Measurements from ENCODE around the gene CLSTN2. TPM values are rescaled to one million over a fixed set of nuclear protein-coding genes. Genes with fewer than 3 reads are reported as not detected.

CLSTN2 gene
- total RNA-seq, 1 donor from 2014 or later, result 16.0 TPM

GRCh38 chr3:140449413-140450256 is 514.6 kb downstream of the CLSTN2 start:
- no peaks in the 10 kb centered on the region for H3K36me3 ChIP-seq
- H3K27me3 ChIP-seq, result no peaks in the 10 kb centered on the region
- no peaks in the 10 kb centered on the region for H3K9me3 ChIP-seq
- H3K4me1 ChIP-seq, result no peaks in the 10 kb centered on the region
- TF ChIP-seq POLR2AphosphoS5 (IDR thresholded peaks at IDR 0.05; ENCODE audit: insufficient read depth in 1 of 2, low read depth in 1 of 2), result no peak
- no peak for TF ChIP-seq CTCF (IDR thresholded peaks at IDR 0.05)
- TF ChIP-seq POLR2A (IDR thresholded peaks at IDR 0.05), result no peak
- DNase-seq (ENCODE audit: extremely low spot score in 2 of 2), result no peak
- no peak overlapping the region for H3K4me3 ChIP-seq
- H3K27ac ChIP-seq, result no peak overlapping the region
- intact Hi-C loops (cut with DNase I), result no loop called here

- H3K27ac ChIP-seq, result no peak overlapping the region
- intact Hi-C loops (cut with DNase I), result no loop called here
- H3K4me3 ChIP-seq, result no peak overlapping the region
These were observed 518.8 kb downstream of the CLSTN2 start for GRCh38 chr3:140453750-140454149.

GRCh38 chr3:140455521-140456214 is 520.7 kb downstream of the CLSTN2 start:
- intact Hi-C loops (cut with DNase I), result no loop called here
- H3K4me1 ChIP-seq, result no peaks in the 10 kb centered on the region
- no peaks in the 10 kb centered on the region for H3K27me3 ChIP-seq
- no peaks in the 10 kb centered on the region for H3K9me3 ChIP-seq
- no peak for TF ChIP-seq POLR2AphosphoS5 (IDR thresholded peaks at IDR 0.05; ENCODE audit: insufficient read depth in 1 of 2, low read depth in 1 of 2)
- no peak overlapping the region for H3K27ac ChIP-seq
- DNase-seq (ENCODE audit: extremely low spot score in 2 of 2), result peak in 1 of 2 donors; percentile 74
- no peak overlapping the region for H3K4me3 ChIP-seq
- no peaks in the 10 kb centered on the region for H3K36me3 ChIP-seq

More at GRCh38 chr3:140453750-140454149, 518.8 kb downstream of the CLSTN2 start:
- H3K27me3 ChIP-seq, result no peaks in the 10 kb centered on the region
- DNase-seq (ENCODE audit: extremely low spot score in 2 of 2), result no peak
- no peaks in the 10 kb centered on the region for H3K36me3 ChIP-seq
- TF ChIP-seq CTCF (IDR thresholded peaks at IDR 0.05) (no peak), POLR2AphosphoS5 (IDR thresholded peaks at IDR 0.05; ENCODE audit: insufficient read depth in 1 of 2, low read depth in 1 of 2) (no peak)
- H3K4me1 ChIP-seq, result no peaks in the 10 kb centered on the region
- no peaks in the 10 kb centered on the region for H3K9me3 ChIP-seq

- DNase-seq (ENCODE audit: extremely low spot score in 2 of 2), result no peak
- H3K27me3 ChIP-seq, result no peaks in the 10 kb centered on the region
- H3K4me1 ChIP-seq, result no peaks in the 10 kb centered on the region
- H3K9me3 ChIP-seq, result no peaks in the 10 kb centered on the region
- H3K4me3 ChIP-seq, result no peak overlapping the region
- H3K27ac ChIP-seq, result no peak overlapping the region
- H3K36me3 ChIP-seq, result no peaks in the 10 kb centered on the region
- intact Hi-C loops (cut with DNase I), result no loop called here
- no peak for TF ChIP-seq POLR2AphosphoS5 (IDR thresholded peaks at IDR 0.05; ENCODE audit: insufficient read depth in 1 of 2, low read depth in 1 of 2)
- TF ChIP-seq CTCF (IDR thresholded peaks at IDR 0.05), result no peak
- no peak for TF ChIP-seq POLR2A (IDR thresholded peaks at IDR 0.05)
These were observed 522.0 kb downstream of the CLSTN2 start for GRCh38 chr3:140456974-140457373.

GRCh38 chr3:140459462-140459861 is 524.5 kb downstream of the CLSTN2 start:
- DNase-seq (ENCODE audit: extremely low spot score in 2 of 2), result peak in 1 of 2 donors; percentile 77
- no peaks in the 10 kb centered on the region for H3K27me3 ChIP-seq
- TF ChIP-seq POLR2AphosphoS5 (IDR thresholded peaks at IDR 0.05; ENCODE audit: insufficient read depth in 1 of 2, low read depth in 1 of 2) (no peak), CTCF (IDR thresholded peaks at IDR 0.05) (no peak), POLR2A (IDR thresholded peaks at IDR 0.05) (no peak)
- no peak overlapping the region for H3K27ac ChIP-seq
- no peaks in the 10 kb centered on the region for H3K4me1 ChIP-seq
- H3K4me3 ChIP-seq, result no peak overlapping the region
- no peaks in the 10 kb centered on the region for H3K36me3 ChIP-seq
- intact Hi-C loops (cut with DNase I), result no loop called here
- H3K9me3 ChIP-seq, result no peaks in the 10 kb centered on the region

All from vagina (tissue), 2 donors.